ENCODE data around the gene MVK.

Gene MVK

GRCh38 chr12:109638735-109639134, 65.1 kb downstream of the MVK start:
- DNase-seq: no peak

- no peak for DNase-seq
Measured at GRCh38 chr12:109639151-109639872, 65.7 kb downstream of the MVK start.

GRCh38 chr12:109640961-109641360, 67.4 kb downstream of the MVK start:
- DNase-seq: no peak

- DNase-seq: no peak
Measured at GRCh38 chr12:109641422-109641821, 67.8 kb downstream of the MVK start.

- no peak for DNase-seq
Measured at GRCh38 chr12:109642506-109643132, 69.0 kb downstream of the MVK start.

GRCh38 chr12:109645194-109645593, 71.6 kb downstream of the MVK start:
- DNase-seq: no peak

- DNase-seq: no peak
Measured at GRCh38 chr12:109645708-109646107, 72.1 kb downstream of the MVK start.

All from stimulated activated CD4-positive, alpha-beta T cell treated with anti-CD3 and anti-CD28 coated beads, Interleukin-4, amount 100 ng/mL, for 1 hour (primary cell).